HG03139 (cell line): ENCODE results near the gene SERPINA12.

Experiments
- ATAC-seq: cut with Tn5 transposase; IDR thresholded peaks from one replicate; pipeline ENCODE4 v1.9.1; 2021; ENCODE audit not compliant: unreplicated experiment

Gene SERPINA12, protein sequence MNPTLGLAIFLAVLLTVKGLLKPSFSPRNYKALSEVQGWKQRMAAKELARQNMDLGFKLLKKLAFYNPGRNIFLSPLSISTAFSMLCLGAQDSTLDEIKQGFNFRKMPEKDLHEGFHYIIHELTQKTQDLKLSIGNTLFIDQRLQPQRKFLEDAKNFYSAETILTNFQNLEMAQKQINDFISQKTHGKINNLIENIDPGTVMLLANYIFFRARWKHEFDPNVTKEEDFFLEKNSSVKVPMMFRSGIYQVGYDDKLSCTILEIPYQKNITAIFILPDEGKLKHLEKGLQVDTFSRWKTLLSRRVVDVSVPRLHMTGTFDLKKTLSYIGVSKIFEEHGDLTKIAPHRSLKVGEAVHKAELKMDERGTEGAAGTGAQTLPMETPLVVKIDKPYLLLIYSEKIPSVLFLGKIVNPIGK

GRCh38 chr14:94509356-94509755 is at the start of gene SERPINA12:
TSS of gene SERPINA12 (minus strand) at chr14:94509469. CDS start at chr14:94498397, 11,072 bp downstream.
- no peak for ATAC-seq

GRCh38 chr14:94558842-94559241 is 49.6 kb upstream of the SERPINA12 start:
- ATAC-seq: no peak

DNA sequence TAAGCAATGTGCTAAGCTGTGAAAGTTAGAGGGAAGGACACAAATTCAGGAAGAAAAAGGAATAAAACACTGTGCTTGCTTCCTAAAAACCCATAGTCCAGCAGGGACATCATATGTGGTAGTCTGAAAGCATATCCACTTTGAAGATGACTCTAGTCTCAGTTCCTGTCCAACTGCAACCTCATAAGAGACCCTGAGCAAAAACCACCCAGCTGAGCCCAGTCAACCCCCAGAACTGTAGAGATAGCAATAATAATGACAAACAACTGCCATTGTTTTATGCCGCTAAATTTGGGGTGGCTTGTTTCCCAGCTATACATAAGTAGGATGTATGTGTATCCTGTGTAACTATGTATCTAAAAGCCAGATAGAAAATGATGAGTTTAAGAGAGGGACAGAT is 48.1 kb upstream of the SERPINA12 start:
- no peak for ATAC-seq

DNA sequence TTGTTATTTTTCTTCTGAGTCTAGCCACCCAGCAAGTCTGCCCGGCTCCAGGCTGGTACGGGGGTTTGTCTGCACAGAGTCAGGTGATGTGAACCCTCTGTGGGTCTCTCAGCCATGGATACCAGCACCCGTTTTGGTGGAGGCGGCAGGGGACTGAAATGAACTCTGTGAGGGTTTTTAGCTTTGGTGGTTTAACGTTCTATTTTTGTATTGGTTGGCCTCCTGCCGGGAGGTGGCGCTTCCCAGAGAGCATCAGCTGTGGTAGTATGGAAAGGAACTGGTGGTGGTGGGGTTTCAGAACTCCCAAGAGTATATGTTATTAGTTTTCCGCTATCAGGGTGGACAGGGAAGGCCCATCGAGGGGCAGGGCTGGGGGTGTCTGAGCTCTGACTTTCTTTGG is 46.7 kb upstream of the SERPINA12 start:
- no peak for ATAC-seq

GRCh38 chr14:94550041-94550440 is 40.8 kb upstream of the SERPINA12 start:
- ATAC-seq: no peak

GRCh38 chr14:94548999-94549985 is 40.0 kb upstream of the SERPINA12 start:
- no peak for ATAC-seq

- no peak for ATAC-seq
These were observed 39.1 kb upstream of the SERPINA12 start for GRCh38 chr14:94548131-94548998.

DNA sequence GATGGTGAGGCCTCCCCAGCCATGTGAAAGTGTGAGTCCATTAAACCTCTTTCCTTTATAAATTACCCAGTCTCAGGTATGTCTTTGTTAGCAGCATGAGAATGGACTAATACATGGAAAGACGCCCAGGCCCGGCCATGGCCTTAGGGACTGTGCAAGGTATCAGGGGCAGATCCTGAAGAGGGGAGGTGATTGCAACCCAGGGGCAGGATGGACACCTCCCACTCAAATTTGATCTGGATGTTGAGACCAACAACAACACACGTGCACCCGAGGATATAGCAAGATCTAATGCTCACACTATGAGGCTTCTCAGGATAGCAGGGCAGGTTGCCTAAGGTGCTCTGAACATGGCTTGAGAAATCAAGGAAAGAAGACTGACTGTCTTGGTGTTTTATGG is 38.5 kb upstream of the SERPINA12 start:
- no peak for ATAC-seq

- no peak for ATAC-seq
These were observed 37.9 kb upstream of the SERPINA12 start for GRCh38 chr14:94547151-94547680.

DNA sequence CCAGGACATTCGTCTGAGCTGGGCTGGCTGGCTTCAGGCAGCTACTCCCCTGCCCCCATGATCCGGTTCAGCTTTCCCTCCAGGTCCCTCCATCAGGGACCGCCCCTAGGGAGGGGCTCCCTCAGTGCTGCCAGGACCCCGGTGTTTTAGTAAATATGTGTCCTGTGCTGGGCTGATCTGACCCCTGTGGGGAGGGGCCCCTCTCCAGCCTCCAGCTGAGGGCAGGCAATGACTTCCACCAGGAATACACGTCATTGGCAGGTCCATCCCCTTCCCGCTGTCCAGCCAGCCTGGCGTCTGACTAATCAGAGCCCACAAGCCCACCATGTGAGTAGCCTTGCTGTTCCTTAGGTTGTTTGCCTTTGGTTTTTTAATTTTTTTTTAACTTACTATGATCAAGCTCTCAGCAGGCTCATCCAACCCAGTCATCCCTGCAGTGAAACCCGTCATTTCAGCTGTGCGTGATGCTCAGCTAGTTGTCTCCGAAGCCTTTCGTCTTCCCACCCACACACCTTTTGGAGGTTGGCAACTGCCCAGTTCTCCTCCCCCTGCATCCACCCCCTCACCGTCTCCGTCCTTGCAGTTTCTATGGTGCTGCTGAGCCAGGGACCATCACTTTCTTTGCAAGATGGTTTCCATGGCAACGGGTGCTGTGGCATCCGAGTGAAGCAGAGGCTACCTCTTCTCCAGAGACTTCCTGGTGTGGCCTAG is 36.0 kb upstream of the SERPINA12 start:
- no peak for ATAC-seq

DNA sequence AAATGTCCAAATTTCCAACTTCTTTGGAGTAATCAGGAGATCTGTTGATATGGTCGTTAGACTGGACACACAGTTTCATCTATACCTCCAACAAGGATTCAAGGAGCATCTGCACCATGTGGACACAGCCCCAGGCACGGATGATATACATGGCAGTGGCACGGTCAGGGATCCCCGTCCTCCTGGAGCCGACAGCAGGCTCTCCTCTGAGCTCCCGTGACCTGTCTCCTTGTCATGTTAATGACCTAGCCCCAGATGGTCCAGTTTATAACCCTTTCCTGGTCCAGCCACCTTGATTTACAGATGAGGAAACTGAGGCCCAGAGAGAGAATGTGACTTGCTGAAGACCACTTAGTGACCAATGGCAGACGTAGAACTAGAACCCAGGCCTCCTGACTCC is 35.5 kb upstream of the SERPINA12 start:
- ATAC-seq: no peak

DNA sequence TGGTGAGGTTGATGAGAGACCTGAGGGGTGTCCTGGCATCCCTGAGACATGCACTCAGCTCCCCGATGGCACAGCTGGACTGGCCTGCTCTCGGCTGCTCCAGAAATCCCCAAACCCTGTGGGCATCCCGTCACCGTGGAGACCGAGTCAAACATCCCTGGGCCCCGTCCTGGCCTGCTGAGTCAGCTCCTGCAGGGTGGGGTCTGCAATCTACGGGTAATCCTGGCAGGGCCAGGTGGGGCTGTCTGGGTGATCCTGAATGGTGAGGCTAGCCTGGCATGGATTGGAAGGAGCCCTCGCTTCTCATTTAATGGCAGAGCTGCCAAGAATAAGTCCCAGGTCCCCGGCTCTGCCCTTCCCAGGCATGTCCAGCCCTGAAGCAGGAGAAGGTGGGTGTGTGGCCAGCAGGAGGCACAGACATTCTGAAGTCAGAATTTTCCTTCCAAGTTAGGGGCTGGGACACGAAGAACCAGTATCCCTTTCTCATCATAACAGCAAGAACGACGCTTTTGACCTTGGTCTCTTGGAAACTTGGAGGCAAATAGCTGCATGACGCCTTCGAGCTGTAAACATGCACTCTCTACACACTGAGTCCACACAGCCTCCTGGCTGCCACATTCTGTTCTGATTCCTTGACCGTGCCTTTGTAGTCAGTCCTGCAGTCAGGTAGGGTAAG is 34.3 kb upstream of the SERPINA12 start:
- ATAC-seq: no peak

DNA sequence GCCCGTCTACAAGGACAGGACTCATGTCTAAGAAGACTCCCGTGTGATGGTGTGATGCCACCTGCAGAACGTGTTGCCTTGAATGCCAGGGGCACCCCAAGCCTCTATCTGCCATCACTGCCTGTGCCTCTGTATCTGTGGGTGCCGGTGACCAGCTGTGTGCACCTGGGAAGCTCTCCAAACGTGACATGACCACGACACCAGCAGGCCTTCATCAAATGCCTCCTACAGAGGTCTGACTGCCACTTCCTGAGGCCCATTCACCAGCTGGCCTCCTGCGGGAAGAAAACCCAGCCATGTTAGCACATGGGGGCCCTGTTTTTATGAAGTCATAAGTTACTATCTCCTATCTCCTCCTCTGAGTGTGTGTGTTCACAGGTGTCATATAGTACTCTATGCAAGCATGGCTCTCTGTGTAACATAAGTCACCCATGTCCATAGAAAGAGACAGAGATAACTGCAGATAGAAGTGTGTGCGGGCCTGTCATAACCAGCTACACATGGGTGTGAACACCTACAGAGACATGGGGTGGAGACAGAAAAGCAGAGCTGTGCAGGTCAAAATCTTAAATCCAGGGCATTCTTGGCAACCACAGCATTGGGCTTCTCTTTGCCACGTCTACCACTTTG is 33.7 kb upstream of the SERPINA12 start:
- no peak for ATAC-seq

- no peak for ATAC-seq
These were observed 33.0 kb upstream of the SERPINA12 start for GRCh38 chr14:94542111-94542810.

DNA sequence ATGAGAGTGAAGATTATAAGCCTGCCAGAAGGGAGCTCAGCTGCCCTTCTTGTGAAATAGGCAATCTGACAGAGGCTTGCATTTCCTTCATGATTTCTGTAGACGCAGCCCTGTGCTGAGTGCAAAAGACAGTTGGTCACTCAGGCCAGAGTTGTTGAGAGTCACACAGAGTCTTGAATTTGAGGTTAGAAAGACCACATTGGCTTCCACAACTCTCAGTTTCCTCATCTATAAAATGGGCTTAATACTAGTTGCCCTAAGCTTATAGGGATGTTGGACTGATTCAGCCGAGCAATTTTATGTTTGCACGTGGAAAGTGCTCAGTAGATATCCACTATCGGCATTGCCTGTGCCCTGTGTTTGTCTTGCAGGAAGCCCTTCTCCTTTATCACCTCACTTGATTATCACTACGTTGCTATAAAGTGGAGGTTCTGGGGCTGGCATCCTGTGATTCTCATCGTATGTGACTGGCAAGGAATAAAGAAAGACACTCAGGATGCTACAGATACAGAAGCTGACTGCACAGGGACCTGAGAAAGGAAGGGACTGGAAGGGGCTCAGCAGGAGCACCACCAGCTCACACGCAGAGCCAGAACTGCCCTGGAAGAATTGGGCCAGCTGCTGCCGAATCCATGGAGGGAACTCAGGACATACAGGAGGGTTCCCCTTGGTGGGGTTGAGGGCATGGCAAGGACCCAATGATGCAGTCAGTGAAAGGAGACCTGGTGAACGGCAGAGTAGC is 32.1 kb upstream of the SERPINA12 start:
- no peak for ATAC-seq

DNA sequence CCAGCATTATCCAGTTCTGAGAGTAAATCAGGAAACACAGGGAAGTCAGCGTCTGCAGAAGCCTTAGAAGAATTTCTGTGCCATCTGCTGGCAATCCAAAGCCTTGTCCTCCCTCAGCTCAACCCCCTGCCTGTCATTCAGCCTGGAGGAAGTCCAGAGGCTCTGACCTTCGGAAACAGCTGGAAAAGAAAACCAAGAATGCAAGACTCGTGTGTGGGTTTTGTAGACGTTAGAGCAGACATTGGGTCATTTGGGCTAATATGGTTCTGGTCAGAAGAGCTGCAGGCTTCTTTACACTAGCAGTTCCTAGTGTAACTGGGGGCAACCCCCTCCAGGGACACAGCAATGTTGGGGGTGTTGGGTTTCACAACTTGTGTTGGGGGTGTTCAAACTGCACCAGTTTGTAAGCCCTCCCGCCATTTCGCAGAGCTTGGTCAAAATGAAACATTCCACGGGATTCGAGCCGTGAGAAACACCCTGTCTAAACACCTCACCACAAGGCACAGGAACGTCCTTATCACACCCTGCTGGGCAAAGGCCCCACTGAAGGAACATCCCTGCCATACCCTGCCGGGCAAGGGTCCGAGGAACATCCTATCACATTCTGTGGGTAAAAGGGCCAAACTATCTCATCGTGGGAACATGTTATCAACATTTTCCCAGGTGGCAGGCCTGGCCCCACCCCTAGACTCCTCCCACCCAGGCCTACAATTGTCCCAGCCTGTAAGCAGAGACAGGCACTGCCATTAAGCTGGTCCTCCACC is 30.9 kb upstream of the SERPINA12 start:
- ATAC-seq: no peak

DNA sequence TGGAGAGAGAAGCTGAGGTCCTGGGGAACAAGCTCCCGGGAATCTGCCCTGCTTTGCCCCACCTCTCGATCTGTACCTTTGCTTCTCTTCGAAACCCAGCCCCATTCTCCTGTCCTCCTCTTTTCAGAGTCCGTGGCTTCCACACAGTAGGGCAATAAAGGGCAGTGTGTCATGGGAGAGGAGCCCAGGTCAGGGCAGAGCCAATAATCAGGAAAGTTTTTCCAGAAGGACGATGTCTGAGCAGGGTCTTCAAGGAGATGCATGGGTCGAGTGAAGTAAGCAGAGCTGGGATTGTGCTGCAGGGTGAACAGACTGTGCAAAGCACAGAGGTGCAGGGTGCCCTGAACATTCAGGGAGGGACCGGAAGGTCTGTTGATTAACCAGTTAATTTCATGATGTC is 29.9 kb upstream of the SERPINA12 start:
- ATAC-seq: no peak
